Endodermal cell (in vitro differentiated cells): ENCODE data around the gene TMEM165. TPM values are rescaled to one million over a fixed set of nuclear protein-coding genes. Genes with fewer than 3 reads are reported as not detected.

ENCODE experiments used
- DNase-seq: peaks from one replicate; pipeline ENCODE4 v3.0.0-alpha.2; 2017
- H3K27ac ChIP-seq: 2 replicates; pipeline ENCODE4 v1.5.1; 2013; ENCODE audit warnings: mild to moderate bottlenecking, low read depth, low read length, moderate library complexity
- H3K27me3 ChIP-seq: 2 replicates; pipeline ENCODE4 v1.6.1; 2013; ENCODE audit warnings: mild to moderate bottlenecking, low read length, moderate library complexity; ENCODE audit not compliant: insufficient read depth, control insufficient read depth, poor library complexity, severe bottlenecking
- H3K36me3 ChIP-seq: 2 replicates; pipeline ENCODE4 v1.7.0; 2013; ENCODE audit warnings: mild to moderate bottlenecking, low read length, moderate library complexity; ENCODE audit not compliant: control insufficient read depth, insufficient read depth
- H3K4me1 ChIP-seq: one replicate; pipeline ENCODE4 v1.7.0; 2013; ENCODE audit warnings: low read length; ENCODE audit not compliant: control insufficient read depth, insufficient read depth
- H3K4me3 ChIP-seq: 2 replicates; pipeline ENCODE4 v1.5.1; 2013; ENCODE audit warnings: mild to moderate bottlenecking, low read length, moderate library complexity
- H3K9ac ChIP-seq: 2 replicates; pipeline ENCODE4 v1.6.1; 2013; ENCODE audit warnings: mild to moderate bottlenecking, low read length, moderate library complexity; ENCODE audit not compliant: poor library complexity, severe bottlenecking; ENCODE audit errors: extremely low read depth
- H3K9me3 ChIP-seq: 2 replicates; pipeline ENCODE4 v1.6.1; 2013; ENCODE audit warnings: mild to moderate bottlenecking, low read length, moderate library complexity; ENCODE audit not compliant: control insufficient read depth
- H3K27ac Mint-ChIP-seq: 2 replicates; pipeline ENCODE4 v1.8.0; 2020; ENCODE audit warnings: mixed read lengths
- H3K27me3 Mint-ChIP-seq: 2 replicates; pipeline ENCODE4 v1.8.0; 2021; ENCODE audit warnings: mild to moderate bottlenecking, mixed read lengths; ENCODE audit not compliant: insufficient read depth
- H3K36me3 Mint-ChIP-seq: 2 replicates; pipeline ENCODE4 v1.8.0; 2020; ENCODE audit warnings: low read depth, mixed read lengths
- H3K4me1 Mint-ChIP-seq: 2 replicates; pipeline ENCODE4 v1.8.0; 2020; ENCODE audit warnings: mixed read lengths
- H3K4me3 Mint-ChIP-seq: 2 replicates; pipeline ENCODE4 v1.8.0; 2020; ENCODE audit warnings: mild to moderate bottlenecking, moderate library complexity, mixed read lengths
- H3K9me3 Mint-ChIP-seq: 2 replicates; pipeline ENCODE4 v1.8.0; 2020; ENCODE audit warnings: mild to moderate bottlenecking, mixed read lengths
- CTCF ChIP-seq: fragments of 200-600 bp; sonication (generic); conservative IDR thresholded peaks from 2 replicates; pipeline ENCODE4 v1.5.0; 2021; ENCODE audit warnings: antibody characterized with exemption, mild to moderate bottlenecking
- WGBS, 2 experiments: methylation state at CpG; one replicate each; pipeline versions ENCODE4 v1.1.5 to v1.1.7; 2013; ENCODE audit warnings: missing lambda C conversion rate in 2 of 2, mixed read lengths in 1 of 2; ENCODE audit not compliant: insufficient coverage in 1 of 2, insufficient read length in 1 of 2; 5-methylcytosine and 5-hydroxymethylcytosine counted together
- total RNA-seq, 2 donors: library from RNA; stranded (reverse); fragmentation: NEBNext Ultra II Directional in 1 of 2; extraction: Animal tissue kit (Norgen Biotek cat#: 25700) in 1 of 2; gene quantifications; 2 replicates in 1 of 2; 3 replicates in 1 of 2; pipeline ENCODE4 v1.2.1, GENCODE V29; 2021

The TMEM165 gene
- total RNA-seq, 2 donors from 2014 or later = 90.5 to 100 TPM

- no peaks in the 10 kb centered on the region for H3K9me3 Mint-ChIP-seq
- Histone ChIP-seq H3K9ac (peak overlapping the region; percentile 66), H3K27ac (no peak overlapping the region), H3K27me3 (no peaks in the 10 kb centered on the region), H3K36me3 (peaks cover 25% of the 10 kb centered on the region), H3K4me1 (no peaks in the 10 kb centered on the region), H3K9me3 (peaks cover under 1% of the 10 kb centered on the region), H3K4me3 (peak overlapping the region; percentile 95)
- DNase-seq = no peak
- H3K4me3 Mint-ChIP-seq = peak overlapping the region; percentile 87
- H3K36me3 Mint-ChIP-seq = peaks cover 21% of the 10 kb centered on the region
- no peak for TF ChIP-seq CTCF
- H3K27ac Mint-ChIP-seq = peak overlapping the region; percentile 72
- H3K4me1 Mint-ChIP-seq = peaks cover 25% of the 10 kb centered on the region
- 56 to 67% methylated on average over 1 of the region's 1 CpG for WGBS, 2 experiments
- H3K27me3 Mint-ChIP-seq = no peaks in the 10 kb centered on the region
These were observed 2.7 kb downstream of the TMEM165 start for GRCh38 chr4:55398461-55398860.

- Histone ChIP-seq H3K9ac (peak overlapping the region; percentile 66), H3K4me3 (peak overlapping the region; percentile 95), H3K27me3 (no peaks in the 10 kb centered on the region), H3K4me1 (no peaks in the 10 kb centered on the region), H3K36me3 (peaks cover 30% of the 10 kb centered on the region), H3K27ac (no peak overlapping the region), H3K9me3 (peaks cover 4% of the 10 kb centered on the region)
- WGBS, 2 experiments = 76 to 84% methylated on average over 3 of the region's 3 CpGs
- Mint-ChIP-seq H3K9me3 (peaks cover 1% of the 10 kb centered on the region), H3K27ac (no peak overlapping the region), H3K4me3 (peak overlapping the region; percentile 87), H3K27me3 (no peaks in the 10 kb centered on the region), H3K36me3 (peaks cover 26% of the 10 kb centered on the region), H3K4me1 (peaks cover 25% of the 10 kb centered on the region)
- no peak for TF ChIP-seq CTCF
- no peak for DNase-seq
These were observed 3.2 kb downstream of the TMEM165 start for GRCh38 chr4:55398966-55399365.

DNA sequence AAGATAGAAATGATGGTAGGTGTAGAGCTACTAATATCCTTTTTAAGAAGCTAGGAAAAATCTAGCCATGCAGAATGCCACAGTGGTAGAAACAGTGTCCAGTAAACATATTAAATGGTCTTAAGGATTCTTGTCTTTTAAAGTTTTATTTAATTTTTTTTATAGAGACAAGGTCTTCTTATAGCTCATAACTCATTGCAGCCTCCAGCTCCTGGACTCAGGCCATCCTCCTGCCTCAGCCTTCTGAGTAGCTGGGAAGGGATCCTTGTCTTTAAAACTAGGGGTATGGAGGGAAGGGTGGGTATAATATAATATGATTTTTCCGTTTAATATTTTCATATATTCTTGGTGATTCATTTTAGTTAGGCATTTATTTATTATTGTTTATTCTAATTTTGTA is 3.8 kb downstream of the TMEM165 start:
- Histone ChIP-seq H3K4me3 (peak overlapping the region; percentile 95), H3K27me3 (no peaks in the 10 kb centered on the region), H3K9ac (no peak overlapping the region), H3K4me1 (no peaks in the 10 kb centered on the region), H3K27ac (no peak overlapping the region), H3K9me3 (peaks cover 4% of the 10 kb centered on the region), H3K36me3 (peaks cover 35% of the 10 kb centered on the region)
- H3K27me3 Mint-ChIP-seq = no peaks in the 10 kb centered on the region
- no peak overlapping the region for H3K27ac Mint-ChIP-seq
- H3K36me3 Mint-ChIP-seq = peaks cover 29% of the 10 kb centered on the region
- no peak for TF ChIP-seq CTCF
- DNase-seq = no peak
- H3K4me3 Mint-ChIP-seq = peak overlapping the region; percentile 87
- peaks cover 3% of the 10 kb centered on the region for H3K9me3 Mint-ChIP-seq
- H3K4me1 Mint-ChIP-seq = peaks cover 25% of the 10 kb centered on the region
- WGBS, 2 experiments = no CpG with 5 or more reads among the region's 1 CpG
